WI38 (cell line): ENCODE results near the gene DBR1.

ENCODE experiments used
- H3K4me3 ChIP-seq: 2 replicates; pipeline ENCODE4 v1.5.1; 2011; ENCODE audit warnings: low read depth, mild to moderate bottlenecking, control low read depth, low read length
- CTCF ChIP-seq: IDR thresholded peaks from 2 replicates; pipeline ENCODE4 v1.5.1; 2012; ENCODE audit warnings: low read depth, mild to moderate bottlenecking, control low read depth, low read length

The DBR1 gene

GRCh38 chr3:138186803-138187295, 12.1 kb upstream of the DBR1 start:
- TF ChIP-seq CTCF = no peak

DNA sequence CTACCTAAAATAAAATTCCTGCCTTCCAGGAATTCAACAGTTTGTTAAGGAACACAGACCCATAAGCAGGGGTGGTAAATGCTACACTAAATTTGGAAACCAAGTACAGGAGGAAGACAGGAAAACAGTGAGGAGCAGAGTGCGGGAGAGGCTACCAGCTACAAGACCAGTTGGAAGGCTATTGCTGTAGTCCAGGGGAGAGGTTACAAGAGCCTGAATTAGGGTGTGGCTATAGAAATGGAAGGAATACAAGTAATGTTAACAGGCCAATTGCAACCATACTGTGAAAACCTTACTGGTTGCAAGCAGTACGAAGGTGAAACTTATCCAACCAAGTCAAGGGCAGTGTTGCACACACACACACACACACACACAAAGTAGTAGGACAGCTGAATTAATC, 11.5 kb upstream of the DBR1 start:
- no peak overlapping the region; the same call in 1 of the 2 replicates for H3K4me3 ChIP-seq
- no peak for TF ChIP-seq CTCF

More at GRCh38 chr3:138186803-138187295, 12.1 kb upstream of the DBR1 start:
- peak overlapping the region; percentile 90 for H3K4me3 ChIP-seq

DNA sequence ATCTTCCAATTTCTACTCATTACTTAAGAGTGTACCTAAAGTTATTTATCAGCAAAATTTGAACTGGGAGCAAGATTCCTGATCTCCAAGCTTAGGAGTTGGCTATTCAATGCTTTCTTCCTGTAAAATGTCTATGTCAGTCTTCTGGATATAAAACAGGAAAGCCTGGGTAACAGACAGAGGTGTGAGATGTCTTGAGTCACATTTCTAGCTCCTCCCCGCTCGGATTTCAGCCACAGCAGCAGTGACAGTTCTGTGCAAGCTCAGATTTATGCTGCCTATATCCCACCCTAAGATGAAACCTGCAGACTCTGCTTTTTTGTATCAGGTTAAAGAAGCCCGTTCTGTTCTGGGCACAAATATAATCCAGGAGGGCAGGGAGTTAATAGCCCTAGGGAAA, 10.3 kb upstream of the DBR1 start:
- no peak for TF ChIP-seq CTCF
- no peak overlapping the region for H3K4me3 ChIP-seq

- no peak for TF ChIP-seq CTCF
- no peak overlapping the region for H3K4me3 ChIP-seq
Measured at GRCh38 chr3:138180375-138181029, 5.8 kb upstream of the DBR1 start.

DNA sequence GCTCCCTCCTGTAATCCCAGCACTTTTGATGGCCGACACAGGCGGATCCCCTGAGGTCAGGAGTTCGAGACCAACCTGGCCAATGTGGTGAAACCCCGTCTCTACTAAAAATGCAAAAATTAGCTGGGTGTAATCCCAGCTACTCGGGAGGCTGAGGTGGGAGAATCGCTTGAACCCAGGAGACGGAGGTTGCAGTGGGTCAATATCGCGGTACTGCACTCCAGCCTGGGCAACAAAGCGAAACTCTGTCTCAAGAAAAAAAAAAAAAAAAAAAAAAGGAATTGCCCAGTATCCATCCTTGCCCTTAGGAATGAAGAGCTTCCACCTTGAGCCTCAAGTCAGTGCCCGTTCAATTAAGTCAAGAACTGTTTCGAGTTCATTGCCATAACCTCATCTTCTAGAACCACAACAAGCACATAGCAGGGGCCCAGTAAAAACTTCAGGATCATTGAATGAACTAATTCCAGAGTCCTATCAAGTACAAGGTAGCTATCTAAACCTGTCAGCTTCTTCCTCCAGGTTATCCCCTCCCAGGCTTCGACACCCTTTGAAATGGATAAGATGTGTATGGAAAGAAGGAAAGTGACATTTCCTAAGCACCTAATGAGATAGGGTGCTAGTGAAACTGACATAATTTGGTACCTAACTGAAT, 826 bp downstream of the DBR1 start:
- no peak for TF ChIP-seq CTCF
- peak overlapping the region; percentile 77 for H3K4me3 ChIP-seq

DNA sequence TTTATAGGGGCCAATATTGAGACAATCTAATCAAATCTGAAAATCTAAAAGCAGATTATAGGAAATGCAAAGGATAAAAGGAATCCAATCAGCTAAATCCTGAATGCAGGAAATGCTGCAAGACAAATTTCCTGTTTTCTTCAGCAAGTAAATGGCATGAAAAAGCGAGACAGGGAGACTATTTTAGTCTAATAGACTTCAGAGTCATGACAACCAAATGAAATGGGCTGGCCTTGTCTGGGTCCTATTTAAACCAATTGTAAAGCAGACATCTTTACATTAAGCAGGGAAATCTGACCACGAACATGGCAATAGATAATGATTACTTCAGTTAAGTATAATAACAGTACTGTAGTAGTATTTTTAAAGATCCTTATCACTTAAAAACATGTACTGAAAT, 2.1 kb downstream of the DBR1 start:
- H3K4me3 ChIP-seq = no peak overlapping the region
- TF ChIP-seq CTCF = no peak

- no peak for TF ChIP-seq CTCF
- H3K4me3 ChIP-seq = no peak overlapping the region
Measured at GRCh38 chr3:138165061-138165460, 9.7 kb downstream of the DBR1 start.
